Activated CD8-positive, alpha-beta memory T cell treated with anti-CD3 and anti-CD28 coated beads for 48 hours (primary cell): Measurements from ENCODE around the gene LIN52.
A peak's percentile ranks its signal among the peaks of the same experiment; 100 is the strongest.

ENCODE experiments used
- DNase-seq, 3 experiments: peaks; one replicate each; pipeline ENCODE4 v3.0.0-alpha.2; 2020; ENCODE audit warnings: low read depth in 2 of 3, low spot score in 2 of 3

Gene LIN52

DNA sequence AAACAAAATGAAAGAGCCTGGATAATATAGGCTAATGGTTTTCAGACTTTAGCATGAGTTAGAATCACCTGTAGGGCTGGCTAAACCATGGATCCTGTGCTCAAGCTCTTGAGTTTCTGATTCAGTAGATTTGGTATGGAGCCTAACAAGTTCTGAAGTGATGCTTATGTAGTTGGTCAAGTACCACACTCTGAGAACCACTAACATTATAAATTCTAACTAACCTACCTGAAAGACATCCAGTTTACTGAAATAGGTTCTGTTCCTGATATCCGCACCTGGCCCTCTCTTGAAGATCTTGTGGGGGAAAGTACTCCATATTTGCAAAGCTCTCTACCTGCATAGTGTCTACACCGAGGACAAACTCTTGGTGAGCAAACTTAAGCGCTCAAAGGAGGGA lies 95.1 kb downstream of the LIN52 start:
- DNase-seq: no peak

DNA sequence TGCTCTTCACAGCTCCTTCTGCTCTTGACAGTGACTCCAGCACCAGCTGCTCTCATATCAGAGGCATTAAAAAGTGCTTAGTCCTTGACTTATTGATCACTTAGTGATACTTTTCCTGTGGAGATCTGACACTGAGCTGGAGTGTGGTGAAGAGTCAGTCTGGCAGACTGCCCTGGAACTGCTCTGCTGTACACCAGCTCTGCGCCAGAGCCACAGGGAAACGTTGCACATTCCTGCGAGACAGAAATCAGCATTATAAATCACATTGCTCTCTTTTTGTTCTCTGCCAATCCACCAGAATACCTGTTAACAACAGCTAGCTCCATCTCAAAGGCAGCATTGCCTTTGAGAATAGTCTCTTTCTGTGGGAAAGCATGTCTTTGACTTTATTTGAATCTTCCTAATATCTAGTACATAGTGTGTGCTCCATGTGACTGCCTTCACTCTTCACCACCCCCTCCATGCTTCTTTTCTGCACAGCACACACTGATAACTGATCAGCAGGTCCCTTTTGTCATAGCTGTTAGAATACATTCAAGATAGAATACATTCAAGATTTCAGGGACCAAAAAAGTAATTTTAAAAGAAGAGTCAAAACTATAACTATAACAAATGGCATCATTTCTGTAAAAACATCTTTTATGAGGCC lies 106.3 kb downstream of the LIN52 start:
- DNase-seq: no peak

GRCh38 chr14:74194506-74195274 lies 109.9 kb downstream of the LIN52 start:
- no peak for DNase-seq

DNA sequence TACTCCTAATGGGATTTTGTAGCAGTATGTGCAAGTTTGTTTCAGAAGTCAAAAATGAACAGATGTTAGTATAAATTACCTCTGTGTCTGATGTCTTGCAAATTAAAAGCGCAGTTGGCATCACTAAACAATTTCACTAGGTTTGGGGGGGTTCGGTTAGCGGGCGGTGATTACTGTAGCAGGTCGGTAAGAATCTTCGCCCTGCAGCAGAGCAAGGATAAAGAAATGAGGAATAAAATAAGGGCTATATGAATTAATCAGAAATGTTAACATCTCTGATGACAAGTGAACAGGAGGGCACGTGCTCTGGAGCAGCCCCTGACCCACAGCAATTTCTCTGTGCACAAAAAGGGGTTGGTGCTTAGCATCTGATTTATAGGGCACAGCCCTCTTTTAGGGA lies 110.9 kb downstream of the LIN52 start:
- no peak for DNase-seq

GRCh38 chr14:74198441-74199234 lies 113.9 kb downstream of the LIN52 start:
- DNase-seq: no peak

DNA sequence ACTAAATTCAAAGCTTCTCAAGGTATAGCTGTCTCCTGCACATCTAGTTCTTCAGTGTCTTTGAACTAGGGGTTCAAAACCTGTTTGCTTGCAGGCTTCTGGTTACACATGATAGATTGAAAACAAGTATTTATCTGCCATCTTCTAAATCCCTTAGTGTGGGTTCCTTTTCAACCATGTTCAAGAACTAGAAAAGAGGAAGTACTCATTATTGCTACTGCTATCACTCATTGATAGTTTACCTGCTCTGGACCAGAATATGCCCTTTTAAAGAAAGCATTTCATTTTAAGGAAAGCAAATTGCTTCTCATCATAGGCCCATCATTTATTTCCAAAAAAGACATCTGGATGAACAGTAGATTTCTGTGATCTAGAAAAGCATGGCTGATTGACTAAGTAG lies 117.4 kb downstream of the LIN52 start:
- no peak for DNase-seq

DNA sequence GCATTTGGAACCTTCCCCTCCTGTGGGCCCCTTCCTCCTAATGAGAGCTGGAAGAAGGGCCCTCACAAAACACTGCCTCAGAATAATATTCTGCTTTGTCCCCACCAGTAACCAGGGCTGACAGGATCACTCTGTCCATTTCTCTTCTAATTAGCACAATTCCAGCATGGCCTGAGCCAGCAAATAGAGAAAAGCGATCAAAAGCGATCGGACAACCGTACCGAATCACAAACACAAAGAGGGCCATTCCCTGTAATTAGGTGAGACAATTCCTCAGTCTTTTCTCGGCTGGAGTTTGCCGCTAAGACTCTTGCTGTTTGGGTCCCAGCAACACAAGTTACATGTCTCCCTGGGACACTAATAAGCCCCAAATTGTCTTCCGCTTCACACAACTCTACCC lies 118.9 kb downstream of the LIN52 start:
- no peak for DNase-seq

- no peak for DNase-seq
Observed at GRCh38 chr14:74204491-74204890, 119.7 kb downstream of the LIN52 start.

DNA sequence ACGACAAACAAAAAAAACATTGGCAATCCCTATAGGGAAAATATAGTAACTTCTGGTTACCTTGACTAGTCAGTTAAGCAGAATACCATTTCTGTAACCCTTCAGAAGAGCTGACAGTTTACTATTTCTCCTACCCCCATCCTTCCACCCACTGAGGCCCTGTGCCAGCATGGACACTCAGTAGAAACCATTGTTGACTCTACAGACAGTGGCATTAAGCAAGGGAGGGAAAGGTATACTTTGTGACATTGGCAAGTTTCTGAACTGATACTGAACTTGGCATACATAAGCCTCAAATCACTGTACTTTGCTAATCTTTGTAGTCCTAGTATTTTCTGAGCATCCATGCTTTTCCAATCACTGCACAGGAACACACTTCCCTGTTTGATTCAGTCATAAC lies 121.1 kb downstream of the LIN52 start:
- DNase-seq: no peak

- no peak for DNase-seq
Observed at GRCh38 chr14:74207943-74208342, 123.2 kb downstream of the LIN52 start.

- no peak for DNase-seq
Observed at GRCh38 chr14:74208642-74209041, 123.9 kb downstream of the LIN52 start.

- DNase-seq: no peak
Observed at GRCh38 chr14:74211945-74212580, 127.3 kb downstream of the LIN52 start.

GRCh38 chr14:74213907-74214803 lies 129.4 kb downstream of the LIN52 start:
- DNase-seq: no peak

GRCh38 chr14:74216671-74217070 lies 131.9 kb downstream of the LIN52 start:
- no peak for DNase-seq

- DNase-seq: peak; percentile 46 to 74 (median 68)
Observed at GRCh38 chr14:74217672-74218448, 133.1 kb downstream of the LIN52 start.

GRCh38 chr14:74218462-74218861 lies 133.7 kb downstream of the LIN52 start:
- DNase-seq: no peak

DNA sequence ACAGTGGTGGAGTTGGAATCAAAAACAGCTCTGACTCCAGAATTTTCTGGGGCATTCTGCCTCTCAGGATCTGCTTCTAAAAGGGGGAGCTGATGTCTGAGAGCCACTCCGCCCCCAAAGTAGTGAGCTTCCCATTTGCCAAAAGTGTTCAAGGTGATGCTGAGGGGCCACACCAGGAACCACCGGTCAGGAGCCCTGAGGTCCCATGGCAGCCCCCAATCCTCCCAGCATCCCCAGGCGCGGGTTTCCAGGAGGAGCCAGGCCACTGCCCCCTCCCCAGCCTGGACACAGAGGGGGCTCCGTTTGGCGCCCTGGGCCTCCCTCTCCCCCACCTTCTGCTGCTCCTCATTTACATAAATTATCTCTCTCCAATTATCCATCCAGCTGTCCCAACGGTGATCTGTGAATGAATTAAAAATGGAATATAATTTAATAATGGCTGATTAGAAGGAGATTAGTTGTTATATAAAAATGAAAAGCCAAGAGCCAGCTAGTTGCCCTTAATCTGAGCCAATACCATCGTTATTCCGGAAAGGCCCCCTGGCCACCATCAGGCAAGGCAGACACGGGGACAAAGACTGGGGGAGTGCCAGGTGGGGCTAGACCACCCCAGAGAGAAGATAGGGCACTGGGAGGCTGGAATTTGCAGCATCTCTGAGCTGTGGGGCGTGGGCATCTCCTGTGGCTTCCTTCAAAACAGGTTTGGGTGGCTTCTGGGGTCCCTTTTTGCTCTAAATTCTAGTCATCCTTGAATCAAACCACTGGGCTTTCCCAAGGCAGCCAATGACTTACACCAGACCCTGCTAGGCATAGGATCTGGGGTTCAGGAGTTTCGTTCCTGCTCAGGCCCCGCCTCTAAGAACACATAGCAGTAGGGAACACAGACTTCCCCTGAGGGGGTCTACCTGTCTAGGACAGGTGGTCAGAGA lies 134.8 kb downstream of the LIN52 start:
- no peak for DNase-seq

- no peak for DNase-seq
Observed at GRCh38 chr14:74220991-74221390, 136.2 kb downstream of the LIN52 start.

DNA sequence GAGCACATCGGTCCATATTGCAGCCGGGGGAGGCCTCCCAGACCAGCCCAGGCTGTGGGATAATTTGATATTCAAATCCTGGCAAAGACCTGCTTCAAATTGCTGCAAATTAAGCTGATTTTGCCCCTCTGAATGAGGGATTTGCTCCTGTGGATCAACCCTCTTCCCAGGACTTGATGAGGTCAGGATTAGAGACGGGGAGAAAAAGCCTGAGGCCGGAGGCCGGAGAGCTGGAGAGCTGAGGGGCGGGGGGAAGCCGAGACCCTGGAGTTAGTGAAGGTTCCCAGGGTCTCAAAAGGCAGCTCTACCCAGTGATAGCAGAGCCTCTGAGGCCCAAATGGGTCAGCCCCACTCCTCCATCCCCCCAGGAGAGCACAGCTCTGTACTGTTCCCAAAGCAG lies 137.0 kb downstream of the LIN52 start:
- no peak for DNase-seq
